HFFc6 (cell line): ENCODE results near the gene MLH3. TPM values are rescaled to one million over a fixed set of nuclear protein-coding genes. Genes with fewer than 3 reads are reported as not detected.

ENCODE experiments used
- DNase-seq: peaks from one replicate; pipeline ENCODE4 v3.0.0-alpha.2; 2018
- H3K27ac Mint-ChIP-seq: 2 replicates; pipeline ENCODE4 v1.8.0; 2020; ENCODE audit warnings: mild to moderate bottlenecking, mixed read lengths
- H3K27me3 Mint-ChIP-seq: 2 replicates; pipeline ENCODE4 v1.8.0; 2021; ENCODE audit warnings: mild to moderate bottlenecking, moderate library complexity, mixed read lengths; ENCODE audit not compliant: insufficient read depth
- H3K36me3 Mint-ChIP-seq: 2 replicates; pipeline ENCODE4 v1.8.0; 2021; ENCODE audit warnings: low read depth, mixed read lengths
- H3K4me1 Mint-ChIP-seq: 2 replicates; pipeline ENCODE4 v1.8.0; 2020; ENCODE audit warnings: low read depth, mixed read lengths
- H3K4me3 Mint-ChIP-seq: 2 replicates; pipeline ENCODE4 v1.8.0; 2020; ENCODE audit warnings: mild to moderate bottlenecking, moderate library complexity, mixed read lengths
- H3K9me3 Mint-ChIP-seq: 2 replicates; pipeline ENCODE4 v1.8.0; 2020; ENCODE audit warnings: mild to moderate bottlenecking, mixed read lengths
- total RNA-seq, 6 experiments: library from RNA; stranded (reverse); fragmentation: NEBNext Ultra II Directional; extraction: Animal tissue kit (Norgen Biotek cat#: 25700); gene quantifications; 2 replicates in 1 of 6; 3 replicates in 5 of 6; pipeline ENCODE4 v1.2.3, GENCODE V29; 2021
- TF ChIP-seq, protein P1 (sequence below): fragments of 200-600 bp; sonication (generic); IDR thresholded peaks from 2 replicates; pipeline ENCODE4 v1.5.0; 2021; ENCODE audit warnings: antibody characterized with exemption, mild to moderate bottlenecking

The MLH3 gene
- total RNA-seq, 6 experiments from 2014 or later = 5.4 to 11.6 (median 7.6) TPM

GRCh38 chr14:74968811-74969210 is 82.5 kb downstream of the MLH3 start:
- no peak for DNase-seq
- Mint-ChIP-seq H3K27me3 (peaks cover 2% of the 10 kb centered on the region; the same call in 1 of the 2 replicates), H3K36me3 (no peaks in the 10 kb centered on the region), H3K4me1 (peaks cover 31% of the 10 kb centered on the region), H3K4me3 (no peak overlapping the region), H3K27ac (no peak overlapping the region), H3K9me3 (no peaks in the 10 kb centered on the region)
- TF ChIP-seq, protein P1, sequence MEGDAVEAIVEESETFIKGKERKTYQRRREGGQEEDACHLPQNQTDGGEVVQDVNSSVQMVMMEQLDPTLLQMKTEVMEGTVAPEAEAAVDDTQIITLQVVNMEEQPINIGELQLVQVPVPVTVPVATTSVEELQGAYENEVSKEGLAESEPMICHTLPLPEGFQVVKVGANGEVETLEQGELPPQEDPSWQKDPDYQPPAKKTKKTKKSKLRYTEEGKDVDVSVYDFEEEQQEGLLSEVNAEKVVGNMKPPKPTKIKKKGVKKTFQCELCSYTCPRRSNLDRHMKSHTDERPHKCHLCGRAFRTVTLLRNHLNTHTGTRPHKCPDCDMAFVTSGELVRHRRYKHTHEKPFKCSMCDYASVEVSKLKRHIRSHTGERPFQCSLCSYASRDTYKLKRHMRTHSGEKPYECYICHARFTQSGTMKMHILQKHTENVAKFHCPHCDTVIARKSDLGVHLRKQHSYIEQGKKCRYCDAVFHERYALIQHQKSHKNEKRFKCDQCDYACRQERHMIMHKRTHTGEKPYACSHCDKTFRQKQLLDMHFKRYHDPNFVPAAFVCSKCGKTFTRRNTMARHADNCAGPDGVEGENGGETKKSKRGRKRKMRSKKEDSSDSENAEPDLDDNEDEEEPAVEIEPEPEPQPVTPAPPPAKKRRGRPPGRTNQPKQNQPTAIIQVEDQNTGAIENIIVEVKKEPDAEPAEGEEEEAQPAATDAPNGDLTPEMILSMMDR = no peak

- DNase-seq = peak; percentile 52
- Mint-ChIP-seq H3K4me1 (peaks cover 44% of the 10 kb centered on the region), H3K4me3 (peak overlapping the region; percentile 42; the same call in 1 of the 2 replicates)
Observed at GRCh38 chr14:74965486-74966153, 85.6 kb downstream of the MLH3 start.

GRCh38 chr14:74964787-74965485 is 86.3 kb downstream of the MLH3 start:
- H3K9me3 Mint-ChIP-seq = no peaks in the 10 kb centered on the region
- no peaks in the 10 kb centered on the region for H3K36me3 Mint-ChIP-seq
- peaks cover 44% of the 10 kb centered on the region for H3K4me1 Mint-ChIP-seq
- TF ChIP-seq, protein P1 = no peak
- peak overlapping the region; percentile 42; the same call in 1 of the 2 replicates for H3K4me3 Mint-ChIP-seq
- H3K27me3 Mint-ChIP-seq = peaks cover 4% of the 10 kb centered on the region; the same call in 1 of the 2 replicates
- peak overlapping the region; percentile 80 for H3K27ac Mint-ChIP-seq
- DNase-seq = peak; percentile 37

More at GRCh38 chr14:74965486-74966153, 85.6 kb downstream of the MLH3 start:
- Mint-ChIP-seq H3K27me3 (peaks cover 4% of the 10 kb centered on the region; the same call in 1 of the 2 replicates), H3K9me3 (no peaks in the 10 kb centered on the region), H3K36me3 (no peaks in the 10 kb centered on the region), H3K27ac (peak overlapping the region; percentile 80)
- TF ChIP-seq, protein P1 = no peak; the same call in 1 of the 2 replicates

Other genes starting within 250 kb of the MLH3 start
- not detected for gene PROX2, start 175.3 kb downstream of the MLH3 start, total RNA-seq
- gene DLST, start 169.6 kb downstream of the MLH3 start, total RNA-seq = 100 to 1,000 TPM in 5 of 6 experiments, 10 to 100 TPM in 1; 97.5 to 118 (median 109) TPM
- 1 to 10 TPM in 4 of 6 experiments, under 1 TPM in 2; 0.78 to 1.1 (median 1.0) TPM for gene RPS6KL1, start 128.2 kb downstream of the MLH3 start, total RNA-seq
- gene PGF, start 95.9 kb downstream of the MLH3 start, total RNA-seq = 1 to 10 TPM in 4 of 6 experiments, under 1 TPM in 2; 0.87 to 2.9 (median 2.7) TPM
- gene EIF2B2, start 48.5 kb downstream of the MLH3 start, total RNA-seq = 10 to 100 TPM; 55.5 to 66.1 (median 59.0) TPM
- gene ACYP1, start 12.6 kb upstream of the MLH3 start, total RNA-seq = 10 to 100 TPM in 4 of 6 experiments, 1 to 10 TPM in 2; 5.9 to 14.9 (median 11.7) TPM
- gene ZC2HC1C, start 18.2 kb upstream of the MLH3 start, total RNA-seq = 1 to 10 TPM in 3 of 6 experiments, under 1 TPM in 3; 0.43 to 1.4 (median 1.1) TPM
- gene NEK9, start 75.6 kb upstream of the MLH3 start, total RNA-seq = 10 to 100 TPM; 67.6 to 79.4 (median 69.4) TPM
- gene TMED10, start 125.1 kb upstream of the MLH3 start, total RNA-seq = 100 to 1,000 TPM; 370 to 494 (median 430) TPM
- 100 to 1,000 TPM; 118 to 368 (median 342) TPM for gene FOS, start 227.4 kb upstream of the MLH3 start, total RNA-seq